VCaP (cell line): ENCODE results near the gene CMTR1.
A peak's percentile ranks its signal among the peaks of the same experiment; 100 is the strongest.

Source experiments
- H3K27ac ChIP-seq: fragments of 450-650 bp; 2 replicates; pipeline ENCODE4 v1.5.1; 2017
- TF ChIP-seq, protein P1 (sequence below): fragments of 450-650 bp; conservative IDR thresholded peaks from 2 replicates; pipeline ENCODE4 v1.5.1; 2017; ENCODE audit warnings: mild to moderate bottlenecking, moderate library complexity

CMTR1 gene

DNA sequence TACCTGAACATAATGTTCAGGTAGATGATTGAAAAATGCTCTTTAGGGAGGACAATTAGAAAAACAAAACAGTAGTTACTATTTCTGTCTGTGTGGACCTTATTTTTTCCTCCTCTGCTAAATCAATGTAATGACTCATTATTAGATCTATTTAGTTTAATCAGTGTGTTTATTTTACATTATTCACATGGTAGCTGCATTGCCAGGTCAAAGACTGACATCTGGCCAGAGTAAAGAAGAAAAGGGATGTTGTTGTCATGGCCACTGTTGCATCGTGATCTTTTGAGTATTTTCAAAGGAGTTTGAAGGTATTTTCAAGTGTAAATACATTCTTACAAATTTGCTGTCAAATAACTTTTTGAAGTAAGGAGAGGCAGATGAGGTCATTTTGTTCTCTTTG, 5.9 kb downstream of the CMTR1 start:
- no peak overlapping the region for H3K27ac ChIP-seq
- TF ChIP-seq, protein P1, sequence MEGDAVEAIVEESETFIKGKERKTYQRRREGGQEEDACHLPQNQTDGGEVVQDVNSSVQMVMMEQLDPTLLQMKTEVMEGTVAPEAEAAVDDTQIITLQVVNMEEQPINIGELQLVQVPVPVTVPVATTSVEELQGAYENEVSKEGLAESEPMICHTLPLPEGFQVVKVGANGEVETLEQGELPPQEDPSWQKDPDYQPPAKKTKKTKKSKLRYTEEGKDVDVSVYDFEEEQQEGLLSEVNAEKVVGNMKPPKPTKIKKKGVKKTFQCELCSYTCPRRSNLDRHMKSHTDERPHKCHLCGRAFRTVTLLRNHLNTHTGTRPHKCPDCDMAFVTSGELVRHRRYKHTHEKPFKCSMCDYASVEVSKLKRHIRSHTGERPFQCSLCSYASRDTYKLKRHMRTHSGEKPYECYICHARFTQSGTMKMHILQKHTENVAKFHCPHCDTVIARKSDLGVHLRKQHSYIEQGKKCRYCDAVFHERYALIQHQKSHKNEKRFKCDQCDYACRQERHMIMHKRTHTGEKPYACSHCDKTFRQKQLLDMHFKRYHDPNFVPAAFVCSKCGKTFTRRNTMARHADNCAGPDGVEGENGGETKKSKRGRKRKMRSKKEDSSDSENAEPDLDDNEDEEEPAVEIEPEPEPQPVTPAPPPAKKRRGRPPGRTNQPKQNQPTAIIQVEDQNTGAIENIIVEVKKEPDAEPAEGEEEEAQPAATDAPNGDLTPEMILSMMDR = no peak

DNA sequence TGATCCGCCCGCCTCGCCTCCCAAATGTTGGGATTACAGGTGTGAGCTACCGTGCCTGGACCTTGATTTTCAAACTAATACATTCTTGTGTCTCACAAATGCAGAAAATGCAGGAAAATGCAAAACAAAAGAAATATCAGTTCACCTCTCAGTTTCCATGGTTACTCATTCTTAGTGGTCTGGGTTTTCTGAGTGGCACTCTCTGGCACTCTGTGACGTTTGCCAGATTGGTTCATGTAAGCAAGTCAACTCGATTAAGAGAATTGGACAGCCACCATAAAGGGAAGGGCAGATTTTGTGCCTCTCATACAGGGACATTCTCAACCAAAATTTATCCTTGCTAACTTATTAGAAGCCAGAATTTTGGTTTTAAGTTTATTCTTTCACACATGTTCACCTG, 8.6 kb downstream of the CMTR1 start:
- TF ChIP-seq, protein P1 = no peak
- peak overlapping the region; percentile 55; the same call in 1 of the 2 replicates for H3K27ac ChIP-seq

DNA sequence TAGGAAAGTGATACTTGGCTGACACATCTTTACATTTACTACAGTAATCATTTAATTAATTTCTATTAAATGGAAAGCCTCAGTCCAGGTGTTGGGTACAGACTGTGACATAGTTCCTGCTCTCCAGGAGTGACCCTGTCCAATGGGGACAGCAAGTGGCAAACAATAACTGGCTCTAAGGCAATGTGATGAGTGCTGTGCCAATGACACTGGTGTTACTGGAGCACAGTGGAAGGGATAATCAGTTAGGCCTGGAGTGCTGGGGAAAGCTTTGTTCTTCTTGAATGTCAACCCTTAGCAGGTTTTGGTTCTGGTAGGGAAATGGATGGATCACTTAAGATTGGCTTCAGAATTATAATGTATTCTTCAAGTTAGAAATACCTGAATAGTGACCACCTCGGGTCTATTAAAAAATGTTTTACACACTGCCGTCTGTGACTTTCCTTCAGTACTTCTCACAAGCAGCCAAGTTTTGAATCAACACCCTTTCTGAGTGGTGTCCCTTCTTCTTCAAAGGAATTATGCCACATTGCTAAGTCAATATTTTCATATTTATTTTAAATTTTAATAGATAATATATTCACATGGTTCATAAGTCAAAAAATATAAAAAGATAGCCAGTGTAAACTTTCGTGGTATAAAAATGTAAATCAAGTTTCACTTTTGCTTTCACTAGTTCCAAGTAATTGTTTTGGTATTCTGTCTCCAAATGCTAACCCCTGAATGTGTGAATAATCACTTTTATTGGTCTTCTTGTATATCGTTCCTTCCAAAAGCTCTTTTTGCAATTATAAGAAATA, 9.6 kb downstream of the CMTR1 start:
- H3K27ac ChIP-seq = peak overlapping the region; percentile 55
- TF ChIP-seq, protein P1 = no peak

DNA sequence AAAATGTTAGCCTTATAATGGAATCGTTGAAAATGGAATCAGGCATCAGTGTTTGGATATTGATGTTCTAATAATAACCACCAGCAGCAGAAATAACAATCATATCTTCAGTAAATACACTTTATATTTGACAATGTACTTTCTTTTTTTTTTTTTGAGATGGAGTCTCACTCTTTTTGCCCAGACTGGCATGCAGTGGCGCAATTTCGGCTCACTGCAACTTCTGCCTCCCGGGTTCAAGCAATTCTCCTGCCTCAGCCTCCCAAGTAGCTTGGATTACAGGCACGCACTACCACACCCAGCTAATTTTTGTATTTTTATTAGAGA, 10.2 kb downstream of the CMTR1 start:
- H3K27ac ChIP-seq = peak overlapping the region; percentile 55

DNA sequence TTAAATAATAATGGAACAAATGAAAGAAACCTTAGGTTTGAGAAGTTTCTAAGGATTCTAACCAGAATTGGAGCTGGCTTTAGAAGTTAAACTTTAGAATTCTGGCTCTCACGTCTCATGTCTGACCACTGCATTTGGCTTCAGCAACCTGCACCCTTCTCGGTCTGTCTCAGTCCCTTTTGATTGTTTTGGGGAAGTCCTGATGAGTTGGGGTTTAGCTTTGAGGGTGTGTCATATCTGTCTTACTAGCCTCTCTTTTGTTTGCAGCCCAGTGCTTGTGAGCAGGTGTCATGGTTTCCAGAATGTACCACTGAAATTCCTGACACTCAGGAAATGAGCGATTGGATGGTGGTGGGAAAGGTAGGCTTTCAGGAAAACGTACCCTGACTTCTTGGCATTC, 17.0 kb downstream of the CMTR1 start:
- H3K27ac ChIP-seq = no peak overlapping the region
- TF ChIP-seq, protein P1 = no peak

DNA sequence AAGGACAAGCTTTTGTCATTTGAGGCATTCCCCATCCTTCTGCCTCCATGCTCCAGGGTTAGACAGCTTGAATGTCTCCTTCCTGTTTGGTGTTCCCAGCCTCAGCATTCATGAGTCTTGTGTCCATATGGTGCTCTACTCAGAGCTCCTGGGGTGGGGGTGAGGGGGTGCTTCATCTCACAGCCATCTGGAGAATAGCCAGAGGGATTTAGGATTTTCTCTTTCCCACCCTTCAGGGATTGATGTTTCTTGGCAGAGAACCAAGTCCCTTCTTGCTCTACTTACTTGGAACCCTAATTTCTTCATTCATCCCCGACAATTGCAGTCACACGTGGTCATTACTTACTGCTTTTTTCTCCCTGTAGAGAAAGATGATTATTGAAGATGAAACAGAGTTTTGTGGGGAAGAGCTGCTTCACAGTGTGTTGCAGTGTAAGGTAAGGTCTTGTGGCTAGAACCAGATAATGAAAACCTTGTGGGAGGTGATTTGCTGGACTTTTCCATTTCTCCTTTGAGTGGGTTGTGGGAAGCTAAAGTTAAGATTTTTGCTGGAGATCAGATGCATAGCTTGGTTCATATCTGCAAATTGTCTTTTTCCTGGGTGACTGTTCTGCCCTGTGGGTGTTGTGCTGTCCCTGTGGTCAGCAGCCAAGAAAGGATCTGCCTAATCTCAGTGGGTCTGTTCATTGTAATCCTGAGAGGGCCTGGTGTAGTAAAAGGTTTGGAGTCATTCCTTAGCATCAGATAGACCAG, 18.6 kb downstream of the CMTR1 start:
- H3K27ac ChIP-seq = no peak overlapping the region
- TF ChIP-seq, protein P1 = no peak

DNA sequence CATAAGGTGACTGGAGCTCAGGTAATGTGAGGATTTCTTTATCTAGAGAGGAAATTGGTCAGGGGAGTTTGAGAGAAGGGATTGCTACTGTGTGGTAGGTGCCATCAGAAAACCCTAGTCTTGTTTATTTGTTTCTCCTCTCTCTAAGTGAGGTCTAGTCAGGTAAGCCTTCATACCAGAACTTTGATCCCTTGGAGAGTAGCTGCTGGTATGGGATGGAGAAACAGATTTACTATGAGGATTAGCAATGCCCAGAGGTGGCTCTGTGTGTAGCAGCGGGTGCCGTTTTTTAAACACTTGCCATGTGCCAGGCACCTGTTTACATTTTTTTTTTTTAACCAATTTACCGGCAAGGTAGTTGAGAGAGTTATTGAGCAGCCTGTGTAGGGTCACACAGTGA, 19.5 kb downstream of the CMTR1 start:
- no peak overlapping the region for H3K27ac ChIP-seq
- TF ChIP-seq, protein P1 = no peak
